HepG2 (cell line): ENCODE measurements around the gene GZF1. TPM values are rescaled to one million over a fixed set of nuclear protein-coding genes. Genes with fewer than 3 reads are reported as not detected.
A peak's percentile ranks its signal among the peaks of the same experiment; 100 is the strongest.

Experiments
- ATAC-seq: fragments of 200-7000 bp; cut with Tn5 transposase; 3 replicates; pipeline ENCODE4 v1.9.1; 2020; ENCODE audit warnings: mild to moderate bottlenecking, moderate library complexity
- BruUV-seq: library from RNA; stranded (reverse); fragments of 400-500 nt; replicated peaks from 2 replicates; lab custom pipeline; 2021; lab: Mats Ljungman, UMichigan
- CTCF ChIA-PET: fragments of 300-600 bp; formaldehyde crosslinking; extraction: SDS; loops from one replicate; lab custom pipeline; 2021; ENCODE audit warnings: low total read pairs, inconsistent platforms, low intra/inter-chr PET ratio; lab: Yijun Ruan, JAX
- POLR2A ChIA-PET: fragments of 350-600 bp; sonication (Branson Sonifier 250); formaldehyde crosslinking; loops from one replicate; lab custom pipeline; 2020; ENCODE audit warnings: antibody characterized with exemption, inconsistent platforms; lab: Yijun Ruan, JAX
- DNase-seq: peaks from one replicate; pipeline ENCODE4 v3.0.0-alpha.2; 2015; ENCODE audit warnings: low spot score
- FAIRE-seq: peaks from 3 replicates; lab custom pipeline; 2011; peaks lifted over from hg19 to GRCh38; lab: Jason Lieb, UNC
- H2AFZ ChIP-seq: one replicate; pipeline ENCODE4 v1.6.1; 2011; ENCODE audit warnings: low read length, inconsistent platforms
- H3K27ac ChIP-seq: fragments of 300-600 bp; 3 replicates; pipeline ENCODE4 v1.8.0; 2011; ENCODE audit warnings: mixed run types, mild to moderate bottlenecking, mixed read lengths, low read length, inconsistent platforms; ENCODE audit not compliant: insufficient read depth; ENCODE audit errors: extremely low read length
- H3K27me3 ChIP-seq, 2 experiments: fragments of 200-600 bp in 1 of 2; 2 replicates in 1 of 2; 3 replicates in 1 of 2; pipeline versions ENCODE4 v1.6.0 to v1.8.0; 2011; ENCODE audit warnings: low read length in 2 of 2, mild to moderate bottlenecking in 2 of 2, moderate library complexity in 2 of 2, inconsistent platforms in 1 of 2; ENCODE audit not compliant: insufficient read depth in 2 of 2, control insufficient read depth in 1 of 2
- H3K36me3 ChIP-seq, 2 experiments: fragments of 200-600 bp in 1 of 2; replicated peaks in 1 of 2; 2 replicates in 1 of 2; 3 replicates in 1 of 2; pipeline versions ENCODE4 v1.5.1 to v1.8.0; 2011; ENCODE audit warnings: low read length in 2 of 2, inconsistent platforms in 1 of 2; ENCODE audit not compliant: insufficient read depth in 2 of 2, control insufficient read depth in 1 of 2
- H3K4me1 ChIP-seq: 2 replicates; pipeline ENCODE4 v1.5.1; 2012; ENCODE audit warnings: low read length, inconsistent platforms; ENCODE audit not compliant: insufficient read depth
- H3K4me2 ChIP-seq: 2 replicates; pipeline ENCODE4 v1.6.0; 2011; ENCODE audit warnings: low read depth, low read length, inconsistent platforms
- H3K4me3 ChIP-seq, 3 experiments: fragments of 200-600 bp in 1 of 3; sonication (generic), shearing (Covaris generic) in 1 of 3; replicated peaks in 1 of 3; 2 replicates each; pipeline ENCODE4 v1.5.1; 2011 to 2016; ENCODE audit warnings: low read length in 3 of 3, inconsistent platforms in 2 of 3, low read depth in 2 of 3, mild to moderate bottlenecking in 2 of 3, control low read depth in 1 of 3, mixed read lengths in 1 of 3; ENCODE audit not compliant: insufficient read depth in 1 of 3
- H3K79me2 ChIP-seq: one replicate; pipeline ENCODE4 v1.6.1; 2011; ENCODE audit warnings: low read length, inconsistent platforms; ENCODE audit not compliant: insufficient read depth
- H3K9ac ChIP-seq: 2 replicates; pipeline ENCODE4 v1.6.0; 2011; ENCODE audit warnings: mild to moderate bottlenecking, low read depth, low read length, inconsistent platforms; ENCODE audit not compliant: insufficient read depth
- H3K9me3 ChIP-seq: 2 replicates; pipeline ENCODE4 v1.5.1; 2012; ENCODE audit warnings: mild to moderate bottlenecking, low read length
- H4K20me1 ChIP-seq: 2 replicates; pipeline ENCODE4 v1.6.0; 2011; ENCODE audit warnings: inconsistent platforms, mild to moderate bottlenecking, low read length, moderate library complexity; ENCODE audit not compliant: insufficient read depth
- ARNT ChIP-seq: fragments of 450-650 bp; IDR thresholded peaks from 2 replicates; pipeline ENCODE4 v1.6.1; 2017
- MTF2 ChIP-seq: sonication (generic); formaldehyde crosslinking; IDR thresholded peaks from 2 replicates; pipeline ENCODE4 v1.5.0; 2020; ENCODE audit warnings: missing genetic modification reagents, borderline replicate concordance
- RXRA ChIP-seq: sonication (generic); formaldehyde crosslinking; IDR thresholded peaks from 2 replicates; pipeline ENCODE4 v1.5.1; 2020; ENCODE audit warnings: missing genetic modification reagents
- SALL1 ChIP-seq: sonication (generic); formaldehyde crosslinking; IDR thresholded peaks from 2 replicates; pipeline ENCODE4 v1.8.0; 2022; ENCODE audit warnings: mild to moderate bottlenecking, missing genetic modification reagents
- SP1 ChIP-seq, 2 experiments: fragments of 450-650 bp in 1 of 2; sonication (generic) in 1 of 2; formaldehyde crosslinking in 1 of 2; IDR thresholded peaks; 2 replicates each; pipeline versions ENCODE4 v1.4.0 to v1.6.1; 2016 to 2020; ENCODE audit warnings: missing genetic modification reagents in 1 of 2
- TEAD3 ChIP-seq: optimal IDR thresholded peaks from 2 replicates; pipeline ENCODE3; 2016; ENCODE audit warnings: borderline replicate concordance
- ZMYM3 ChIP-seq: sonication (generic); formaldehyde crosslinking; IDR thresholded peaks from 2 replicates; pipeline ENCODE4 v1.5.1; 2020; ENCODE audit warnings: mild to moderate bottlenecking, missing genetic modification reagents
- ZNF121 ChIP-seq: sonication (generic); formaldehyde crosslinking; IDR thresholded peaks from 2 replicates; pipeline ENCODE4 v1.5.0; 2020; ENCODE audit warnings: mild to moderate bottlenecking, missing genetic modification reagents
- ZNF770 ChIP-seq: sonication (generic); formaldehyde crosslinking; IDR thresholded peaks from 2 replicates; pipeline ENCODE4 v1.5.0; 2020; ENCODE audit warnings: mild to moderate bottlenecking, missing genetic modification reagents
- WGBS: methylation state at CpG from one replicate; pipeline ENCODE4 v1.1.6; 2017; ENCODE audit warnings: low lambda C conversion rate; 5-methylcytosine and 5-hydroxymethylcytosine counted together
- in situ Hi-C: cut with HindIII; loops from 2 replicates; pipeline ENCODE4 v1.10.0; 2017; ENCODE audit warnings: low pct_unique_long_range_greater_than_20kb; ENCODE audit not compliant: extremely low pct_ligation_motif_present
- intact Hi-C: fragments of 100-400 bp; cut with micrococcal nuclease; formaldehyde crosslinking; loops from one replicate; pipeline ENCODE4 v1.10.0; 2022; ENCODE audit not compliant: unreplicated experiment
- polyA plus RNA-seq, 8 experiments: library from polyadenylated mRNA; depleted of rRNA in 3 of 8; stranded (reverse) in 7 of 8; unstranded in 1 of 8; fragments of >200 nt; fragmentation: Illumina TruSeq in 4 of 8; extraction: Trizol in 4 of 8; gene quantifications; 2 replicates each; pipeline versions ENCODE4 v1.2.1 to v1.2.3, GENCODE V29; 2011 to 2016; ENCODE audit warnings: low read depth in 4 of 8, missing spikeins in 1 of 8, mixed read lengths in 1 of 8; ENCODE audit not compliant: insufficient read depth in 1 of 8
- total RNA-seq, 5 experiments: library from RNA; depleted of rRNA; stranded (reverse); fragments of >200 nt; fragmentation: Illumina TruSeq; extraction: Trizol; gene quantifications; 2 replicates each; pipeline ENCODE4 v1.2.3, GENCODE V29; 2016; ENCODE audit warnings: low read depth in 1 of 5

The GZF1 gene
- total and polyA plus RNA-seq, 2 of the 13 experiments (the other 11 are each of a cell fraction or from before 2014, with no cell fraction given): 16.9 to 26.0 TPM

GRCh38 chr20:23414526-23415188 is 52.7 kb downstream of the GZF1 start (continued):
- TF ChIP-seq SP1 (IDR thresholded peaks at IDR 0.05) (no peak), SP1 (CRISPR knock-in tag; IDR thresholded peaks at IDR 0.05) (no peak)

GRCh38 chr20:23415555-23415954 is 53.6 kb downstream of the GZF1 start:
- POLR2A ChIA-PET: interaction anchor here (0.8 to 1.2 kb wide), 3 partner anchors 21 to 65 kb away, joined by 3 to 7 read pairs (median 3); partner anchors contain the start of gene NXT1

More at GRCh38 chr20:23415555-23415954, 53.6 kb downstream of the GZF1 start:
- intact Hi-C loops (no loop called here), in situ Hi-C loops (no loop called here)
- no peak overlapping the region for H3K27ac ChIP-seq
- H3K9ac ChIP-seq: no peak overlapping the region
- H3K9me3 ChIP-seq: no peaks in the 10 kb centered on the region
- WGBS: 89% methylated on average over 5 of the region's 5 CpGs
- BruUV-seq: no TSS peak
- FAIRE-seq (no peak), ATAC-seq (no peak), DNase-seq (no peak)
- H3K36me3 ChIP-seq: peaks cover 0 to 4% of the 10 kb centered on the region in 2 experiments; a peak in 1 of 5 replicates
- TF ChIP-seq ZNF770 (CRISPR knock-in tag) (peak; percentile 82), RXRA (CRISPR knock-in tag) (no peak), MTF2 (CRISPR knock-in tag) (no peak), ZNF121 (CRISPR knock-in tag) (peak; percentile 91), ZMYM3 (CRISPR knock-in tag) (0 out of 2 replicates have a peak, but pooled peaks have one; percentile 57), SALL1 (0 out of 2 replicates have a peak, but pooled peaks have one; percentile 13), ARNT (no peak), TEAD3 (CRISPR knock-in tag) (peak; percentile 7)
- H3K27me3 ChIP-seq: no peaks in the 10 kb centered on the region
- CTCF ChIA-PET: no interaction called here
- peaks cover 35% of the 10 kb centered on the region for H4K20me1 ChIP-seq
- peaks cover 68% of the 10 kb centered on the region for H3K4me1 ChIP-seq
- no peak overlapping the region for H2AFZ ChIP-seq
- H3K79me2 ChIP-seq: peaks cover 94% of the 10 kb centered on the region
- H3K4me2 ChIP-seq: no peak overlapping the region
- H3K4me3 ChIP-seq: no peak overlapping the region
